GM10266 (cell line): ENCODE measurements around the gene ABHD4.
"Not testable (repeated sequence)": the region's sequence is repeated elsewhere in the genome, so short reads cannot be mapped to it uniquely, and the experiment has no call there.

Experiments used
- DNase-seq: peaks from one replicate; pipeline ENCODE4 v3.0.0; 2012; ENCODE audit errors: extremely low spot score
- CTCF ChIP-seq: IDR thresholded peaks from 2 replicates; pipeline ENCODE4 v1.5.1; 2012; ENCODE audit warnings: mild to moderate bottlenecking, low read depth; ENCODE audit not compliant: control insufficient read depth, insufficient read depth; ENCODE audit errors: missing control alignments

ABHD4 gene

GRCh38 chr14:22630066-22630465, 32.0 kb downstream of the ABHD4 start:
- TF ChIP-seq CTCF, result no peak
- DNase-seq, result no peak

- TF ChIP-seq CTCF, result no peak
- no peak for DNase-seq
Observed at GRCh38 chr14:22630486-22630885, 32.4 kb downstream of the ABHD4 start.

GRCh38 chr14:22634233-22634900, 36.3 kb downstream of the ABHD4 start:
- no peak for DNase-seq
- no peak for TF ChIP-seq CTCF

GRCh38 chr14:22635980-22636379, 37.9 kb downstream of the ABHD4 start:
- DNase-seq, result not testable (repeated sequence)

GRCh38 chr14:22640192-22640591, 42.1 kb downstream of the ABHD4 start:
- TF ChIP-seq CTCF, result no peak
- DNase-seq, result no peak

GRCh38 chr14:22641846-22642245, 43.7 kb downstream of the ABHD4 start:
- TF ChIP-seq CTCF, result no peak
- DNase-seq, result no peak

GRCh38 chr14:22644305-22644635, 46.2 kb downstream of the ABHD4 start, which contains the start of gene OR6J1:
Gene OR6J1, minus strand, starts transcription at chr14:22644352. Its CDS starts 9,541 bp downstream, at chr14:22634811.
- TF ChIP-seq CTCF, result no peak
- DNase-seq, result no peak
